Stimulated activated CD4-positive, alpha-beta T cell treated with anti-CD3 and anti-CD28 coated beads, Interleukin-1b, Interleukin-23, amount 100 ng/mL, for 1 hour (primary cell): ENCODE measurements around the gene QPRT.
A peak's percentile ranks its signal among the peaks of the same experiment; 100 is the strongest.
"Not testable (repeated sequence)": the region's sequence is repeated elsewhere in the genome, so short reads cannot be mapped to it uniquely, and the experiment has no call there.

Source experiments
- DNase-seq, 2 donors: peaks; one replicate each; pipeline ENCODE4 v3.0.0-alpha.2; 2020; ENCODE audit warnings: low read depth in 2 of 2

Gene QPRT

GRCh38 chr16:29719063-29719462 lies 40.1 kb downstream of the QPRT start:
- DNase-seq, result no peak

- DNase-seq, result no peak
Measured at GRCh38 chr16:29720703-29721102, 41.7 kb downstream of the QPRT start.

- not testable (repeated sequence) for DNase-seq
Measured at GRCh38 chr16:29721167-29721879, 42.3 kb downstream of the QPRT start.

- no peak for DNase-seq
Measured at GRCh38 chr16:29726845-29727377, 47.9 kb downstream of the QPRT start.

GRCh38 chr16:29727452-29727851 lies 48.5 kb downstream of the QPRT start:
- DNase-seq, result no peak

- DNase-seq, result no peak
Measured at GRCh38 chr16:29729116-29729521, 50.1 kb downstream of the QPRT start.

- no peak for DNase-seq
Measured at GRCh38 chr16:29730649-29731048, 51.7 kb downstream of the QPRT start.

GRCh38 chr16:29731768-29732601 lies 53.0 kb downstream of the QPRT start:
- DNase-seq, result peak in 1 of 2 donors; percentile 55

GRCh38 chr16:29734786-29735185 lies 55.8 kb downstream of the QPRT start:
- DNase-seq, result no peak

GRCh38 chr16:29736112-29736511 lies 57.1 kb downstream of the QPRT start:
- no peak for DNase-seq

GRCh38 chr16:29736764-29737163 lies 57.8 kb downstream of the QPRT start:
- no peak for DNase-seq

GRCh38 chr16:29737713-29738112 lies 58.7 kb downstream of the QPRT start:
- DNase-seq, result no peak

- DNase-seq, result no peak
Measured at GRCh38 chr16:29738514-29738913, 59.5 kb downstream of the QPRT start.

- not testable (repeated sequence) for DNase-seq
Measured at GRCh38 chr16:29739927-29740629, 61.1 kb downstream of the QPRT start.

GRCh38 chr16:29740630-29741015 lies 61.6 kb downstream of the QPRT start:
- DNase-seq, result not testable (repeated sequence)

- DNase-seq, result no peak
Measured at GRCh38 chr16:29742683-29743275, 63.8 kb downstream of the QPRT start.

GRCh38 chr16:29743475-29743826 lies 64.5 kb downstream of the QPRT start:
- no peak for DNase-seq

GRCh38 chr16:29743827-29744531 lies 65.0 kb downstream of the QPRT start:
- no peak for DNase-seq

- DNase-seq, result no peak
Measured at GRCh38 chr16:29744541-29745101, 65.6 kb downstream of the QPRT start.

GRCh38 chr16:29745121-29745852 lies 66.3 kb downstream of the QPRT start:
- DNase-seq, result no peak
